ENCODE results near the gene MCTP1. TPM values are rescaled to one million over a fixed set of nuclear protein-coding genes. Genes with fewer than 3 reads are reported as not detected.

Gene MCTP1
- polyA plus RNA-seq, 3 donors, result 34.4 to 72.9 (median 55.5) TPM

GRCh38 chr5:94707359-94707758 lies 577.5 kb downstream of the MCTP1 start:
- peaks cover 4% of the 10 kb centered on the region for H3K4me1 Mint-ChIP-seq
- peaks cover 33 to 92% of the 10 kb centered on the region in 2 donors for H3K36me3 ChIP-seq (replicated peaks in 1 of 2; ENCODE audit: control insufficient read depth in 1 of 2, insufficient read depth in 2 of 2, low read length in 2 of 2)
- no peak overlapping the region for H3K9ac ChIP-seq (ENCODE audit: insufficient read depth, low read length, poor library complexity, severe bottlenecking)
- intact Hi-C loops (cut with micrococcal nuclease), result no loop called here
- DNase-seq, result no peak
- no peak overlapping the region for H3K27ac Mint-ChIP-seq
- no peak overlapping the region for H3K27ac ChIP-seq (ENCODE audit: low read depth in 1 of 2, low read length in 2 of 2)
- no peak overlapping the region for H3K4me3 Mint-ChIP-seq
- peaks cover 0 to 1% (median 0%) of the 10 kb centered on the region in 7 donors for H3K9me3 Mint-ChIP-seq
- H3K4me3 ChIP-seq (replicated peaks in 1 of 3; ENCODE audit: low read depth in 2 of 3, low read length in 3 of 3), result no peak overlapping the region
- H3K4me1 ChIP-seq (ENCODE audit: control insufficient read depth in 1 of 2, insufficient read depth in 2 of 2, low read length in 2 of 2), result no peaks in the 10 kb centered on the region
- peaks cover 5% of the 10 kb centered on the region for H4K20me1 ChIP-seq (ENCODE audit: insufficient read depth, low read length)
- no peaks in the 10 kb centered on the region for H3K27me3 ChIP-seq (ENCODE audit: control insufficient read depth in 2 of 2, insufficient read depth in 2 of 2, low read length in 2 of 2)
- no peaks in the 10 kb centered on the region for H3K27me3 Mint-ChIP-seq (ENCODE audit: low read depth in 3 of 3)
- no CpG with 5 or more reads among the region's 2 CpGs for WGBS (ENCODE audit: insufficient coverage)
- no peak overlapping the region for H3K4me2 ChIP-seq (replicated peaks; ENCODE audit: extremely low read depth, low read length, poor library complexity, severe bottlenecking)
- H2AFZ ChIP-seq (ENCODE audit: insufficient read depth, low read depth, low read length, poor library complexity, severe bottlenecking), result no peak overlapping the region
- TF ChIP-seq CTCF (IDR thresholded peaks at IDR 0.05), result no peak
- H3K79me2 ChIP-seq (ENCODE audit: insufficient read depth, low read length), result no peaks in the 10 kb centered on the region
- H3K9me3 ChIP-seq (replicated peaks in 1 of 2; ENCODE audit: control insufficient read depth in 1 of 2, insufficient read depth in 1 of 2, low read length in 2 of 2), result no peaks in the 10 kb centered on the region
- peaks cover 49 to 69% of the 10 kb centered on the region in 2 donors for H3K36me3 Mint-ChIP-seq

- intact Hi-C loops (cut with micrococcal nuclease), result no loop called here
- H3K4me1 ChIP-seq (ENCODE audit: control insufficient read depth in 1 of 2, insufficient read depth in 2 of 2, low read length in 2 of 2), result no peaks in the 10 kb centered on the region
- H3K4me3 Mint-ChIP-seq, result no peak overlapping the region
- H3K27ac Mint-ChIP-seq, result no peak overlapping the region
- no peaks in the 10 kb centered on the region for H3K27me3 Mint-ChIP-seq (ENCODE audit: low read depth in 3 of 3)
- peaks cover 38 to 79% of the 10 kb centered on the region in 2 donors for H3K36me3 ChIP-seq (replicated peaks in 1 of 2; ENCODE audit: control insufficient read depth in 1 of 2, insufficient read depth in 2 of 2, low read length in 2 of 2)
- H3K9me3 Mint-ChIP-seq, result peaks cover 0 to 1% (median 0%) of the 10 kb centered on the region in 7 donors
- H3K4me3 ChIP-seq (replicated peaks in 1 of 3; ENCODE audit: low read depth in 2 of 3, low read length in 3 of 3), result no peak overlapping the region
- H2AFZ ChIP-seq (ENCODE audit: insufficient read depth, low read depth, low read length, poor library complexity, severe bottlenecking), result no peak overlapping the region
- no peak overlapping the region for H3K9ac ChIP-seq (ENCODE audit: insufficient read depth, low read length, poor library complexity, severe bottlenecking)
- no peaks in the 10 kb centered on the region for H4K20me1 ChIP-seq (ENCODE audit: insufficient read depth, low read length)
- no peaks in the 10 kb centered on the region for H3K27me3 ChIP-seq (ENCODE audit: control insufficient read depth in 2 of 2, insufficient read depth in 2 of 2, low read length in 2 of 2)
- peaks cover 4% of the 10 kb centered on the region for H3K4me1 Mint-ChIP-seq
- WGBS (ENCODE audit: insufficient coverage), result no CpG with 5 or more reads among the region's 1 CpG
- no peak overlapping the region for H3K4me2 ChIP-seq (replicated peaks; ENCODE audit: extremely low read depth, low read length, poor library complexity, severe bottlenecking)
- no peak for DNase-seq
- H3K36me3 Mint-ChIP-seq, result peaks cover 42 to 59% of the 10 kb centered on the region in 2 donors
- H3K9me3 ChIP-seq (replicated peaks in 1 of 2; ENCODE audit: control insufficient read depth in 1 of 2, insufficient read depth in 1 of 2, low read length in 2 of 2), result no peaks in the 10 kb centered on the region
- no peak overlapping the region for H3K27ac ChIP-seq (ENCODE audit: low read depth in 1 of 2, low read length in 2 of 2)
- no peaks in the 10 kb centered on the region for H3K79me2 ChIP-seq (ENCODE audit: insufficient read depth, low read length)
- TF ChIP-seq CTCF (IDR thresholded peaks at IDR 0.05), result no peak
Measured at GRCh38 chr5:94705427-94705826, 579.5 kb downstream of the MCTP1 start.
